H9 (cell line): Measurements from ENCODE around the gene FBRSL1. TPM values are rescaled to one million over a fixed set of nuclear protein-coding genes. Genes with fewer than 3 reads are reported as not detected.

Experiments used
- DNase-seq: peaks from one replicate; pipeline ENCODE4 v3.0.0-alpha.2; 2017
- H2AFZ ChIP-seq: one replicate; pipeline ENCODE4 v1.6.1; 2013; ENCODE audit warnings: mild to moderate bottlenecking, low read length, control low read depth, moderate library complexity
- H2AK5ac ChIP-seq: 2 replicates; pipeline ENCODE4 v1.6.1; 2013; ENCODE audit warnings: low read length, control low read depth, mixed read lengths; ENCODE audit not compliant: insufficient read length
- H2BK120ac ChIP-seq: one replicate; pipeline ENCODE4 v1.6.1; 2013; ENCODE audit warnings: low read depth, mild to moderate bottlenecking, low read length, control low read depth, inconsistent platforms; ENCODE audit not compliant: poor library complexity, severe bottlenecking
- H2BK12ac ChIP-seq: 2 replicates; pipeline ENCODE4 v1.6.1; 2013; ENCODE audit warnings: low read length, control low read depth, mixed read lengths, low read depth; ENCODE audit not compliant: insufficient read length
- H2BK15ac ChIP-seq: 2 replicates; pipeline ENCODE4 v1.6.1; 2013; ENCODE audit warnings: low read depth, low read length, control low read depth
- H2BK20ac ChIP-seq: one replicate; pipeline ENCODE4 v1.6.1; 2013; ENCODE audit warnings: low read depth, mild to moderate bottlenecking, low read length, control low read depth, inconsistent platforms; ENCODE audit not compliant: poor library complexity, severe bottlenecking
- H2BK5ac ChIP-seq: 2 replicates; pipeline ENCODE4 v1.6.1; 2013; ENCODE audit warnings: low read length, control low read depth, mixed read lengths; ENCODE audit not compliant: insufficient read length
- H3K14ac ChIP-seq: 2 replicates; pipeline ENCODE4 v1.6.1; 2013; ENCODE audit warnings: low read length, control low read depth; ENCODE audit not compliant: insufficient read depth
- H3K18ac ChIP-seq: 2 replicates; pipeline ENCODE4 v1.6.1; 2013; ENCODE audit warnings: low read depth, mild to moderate bottlenecking, mixed read lengths, low read length, control low read depth; ENCODE audit not compliant: insufficient read length
- H3K23ac ChIP-seq: 2 replicates; pipeline ENCODE4 v1.6.1; 2013; ENCODE audit warnings: low read length, control low read depth, mixed read lengths, low read depth; ENCODE audit not compliant: insufficient read length
- H3K23me2 ChIP-seq: 2 replicates; pipeline ENCODE4 v1.6.1; 2013; ENCODE audit warnings: low read depth, mild to moderate bottlenecking, mixed read lengths, low read length, control low read depth; ENCODE audit not compliant: insufficient read length, poor library complexity, severe bottlenecking
- H3K27ac ChIP-seq: 2 replicates; pipeline ENCODE4 v1.5.1; 2013; ENCODE audit warnings: low read length, control low read depth, mixed read lengths, low read depth; ENCODE audit not compliant: insufficient read length
- H3K27me3 ChIP-seq: 2 replicates; pipeline ENCODE4 v1.6.1; 2013; ENCODE audit warnings: low read length, control low read depth, inconsistent platforms; ENCODE audit not compliant: insufficient read depth
- H3K4ac ChIP-seq: 2 replicates; pipeline ENCODE4 v1.6.1; 2013; ENCODE audit warnings: low read depth, mild to moderate bottlenecking, control low read depth, inconsistent platforms, low read length, moderate library complexity
- H3K4me1 ChIP-seq: 2 replicates; pipeline ENCODE4 v1.6.1; 2013; ENCODE audit warnings: low read length, control low read depth, inconsistent platforms; ENCODE audit not compliant: insufficient read depth
- H3K4me2 ChIP-seq: 2 replicates; pipeline ENCODE4 v1.6.1; 2013; ENCODE audit warnings: low read length, control low read depth, mixed read lengths; ENCODE audit not compliant: insufficient read length, insufficient read depth
- H3K56ac ChIP-seq: 2 replicates; pipeline ENCODE4 v1.6.1; 2013; ENCODE audit warnings: low read depth, mild to moderate bottlenecking, mixed read lengths, low read length, control low read depth; ENCODE audit not compliant: insufficient read length
- H3K79me1 ChIP-seq: 2 replicates; pipeline ENCODE4 v1.6.1; 2013; ENCODE audit warnings: low read depth, mild to moderate bottlenecking, moderate library complexity, low read length, control low read depth, inconsistent platforms; ENCODE audit not compliant: insufficient read depth, poor library complexity, severe bottlenecking
- H3K79me2 ChIP-seq: 2 replicates; pipeline ENCODE4 v1.6.1; 2013; ENCODE audit warnings: low read length, control low read depth, inconsistent platforms; ENCODE audit not compliant: insufficient read depth
- H3K9ac ChIP-seq: 2 replicates; pipeline ENCODE4 v1.6.1; 2013; ENCODE audit warnings: low read length, control low read depth, mixed read lengths; ENCODE audit not compliant: insufficient read length; ENCODE audit errors: extremely low read depth
- H3K9me3 ChIP-seq: one replicate; pipeline ENCODE4 v1.6.1; 2013; ENCODE audit warnings: low read depth, low read length, inconsistent platforms; ENCODE audit not compliant: control insufficient read depth
- H3T11ph ChIP-seq: one replicate; pipeline ENCODE4 v1.6.1; 2013; ENCODE audit warnings: mild to moderate bottlenecking, low read length, control low read depth, inconsistent platforms
- H4K20me1 ChIP-seq: one replicate; pipeline ENCODE4 v1.6.1; 2013; ENCODE audit not compliant: control insufficient read depth, insufficient read length, insufficient read depth
- H4K5ac ChIP-seq: 2 replicates; pipeline ENCODE4 v1.6.1; 2013; ENCODE audit warnings: low read depth, mild to moderate bottlenecking, mixed read lengths, low read length, control low read depth; ENCODE audit not compliant: insufficient read length
- H4K8ac ChIP-seq: replicated peaks from 2 replicates; pipeline ENCODE4 v1.6.1; 2013; ENCODE audit warnings: low read length, control low read depth, mixed read lengths, low read depth; ENCODE audit not compliant: insufficient read length
- H4K91ac ChIP-seq: 2 replicates; pipeline ENCODE4 v1.6.1; 2013; ENCODE audit warnings: low read depth, mild to moderate bottlenecking, moderate library complexity, mixed read lengths, low read length, control low read depth; ENCODE audit not compliant: insufficient read length
- H3K27ac Mint-ChIP-seq, 3 experiments: 2 replicates in 2 of 3; 3 replicates in 1 of 3; pipeline ENCODE4 v1.8.0; 2020 to 2021; ENCODE audit warnings: mixed read lengths in 3 of 3, mild to moderate bottlenecking in 1 of 3, moderate library complexity in 1 of 3
- H3K27me3 Mint-ChIP-seq: 2 replicates; pipeline ENCODE4 v1.8.0; 2021; ENCODE audit warnings: low read depth, mild to moderate bottlenecking, moderate library complexity, mixed read lengths
- H3K36me3 Mint-ChIP-seq, 3 experiments: 2 replicates in 2 of 3; 3 replicates in 1 of 3; pipeline ENCODE4 v1.8.0; 2020 to 2021; ENCODE audit warnings: low read depth in 3 of 3, mixed read lengths in 3 of 3; ENCODE audit not compliant: insufficient read depth in 1 of 3
- H3K4me1 Mint-ChIP-seq, 2 experiments: 2 replicates each; pipeline ENCODE4 v1.8.0; 2020; ENCODE audit warnings: mixed read lengths in 2 of 2
- H3K4me3 Mint-ChIP-seq, 2 experiments: 2 replicates in 1 of 2; 3 replicates in 1 of 2; pipeline ENCODE4 v1.8.0; 2020 to 2021; ENCODE audit warnings: mild to moderate bottlenecking in 2 of 2, mixed read lengths in 2 of 2, moderate library complexity in 1 of 2
- H3K9me3 Mint-ChIP-seq, 2 experiments: 2 replicates in 1 of 2; 3 replicates in 1 of 2; pipeline ENCODE4 v1.8.0; 2020; ENCODE audit warnings: mild to moderate bottlenecking in 2 of 2, mixed read lengths in 2 of 2, moderate library complexity in 1 of 2
- CTCF ChIP-seq: fragments of 200-600 bp; sonication (generic); conservative IDR thresholded peaks from 3 replicates; pipeline ENCODE4 v1.8.0; 2021; ENCODE audit warnings: antibody characterized with exemption, mild to moderate bottlenecking
- WGBS: extraction: QIAGEN DNeasy Blood & Tissue Kit; methylation state at CpG from one replicate; pipeline ENCODE4 v1.1.7; 2013; ENCODE audit warnings: missing lambda C conversion rate, low lambda C conversion rate, mixed read lengths; ENCODE audit not compliant: insufficient read length; ENCODE audit errors: extremely low coverage; 5-methylcytosine and 5-hydroxymethylcytosine counted together
- total RNA-seq: library from RNA; stranded (reverse); gene quantifications from 2 replicates; pipeline ENCODE4 v1.2.1, GENCODE V29; 2021

The FBRSL1 gene
- total RNA-seq, 1 experiment from 2014 or later: 90.8 TPM

- Histone ChIP-seq H2AK5ac (no peak overlapping the region), H3K27ac (no peak overlapping the region), H2BK15ac (no peak overlapping the region), H3K79me2 (no peaks in the 10 kb centered on the region), H3K23ac (no peak overlapping the region), H4K91ac (no peak overlapping the region), H3K4me2 (no peak overlapping the region), H2AFZ (no peak overlapping the region), H3K79me1 (no peaks in the 10 kb centered on the region), H2BK120ac (no peak overlapping the region), H3K27me3 (peaks cover 8% of the 10 kb centered on the region; the same call in 1 of the 2 replicates), H3K23me2 (peaks cover 4% of the 10 kb centered on the region), H2BK5ac (no peak overlapping the region), H3K4ac (no peak overlapping the region), H4K8ac (no peak overlapping the region), H3K18ac (no peak overlapping the region), H3T11ph (no peak overlapping the region), H3K56ac (no peak overlapping the region), H2BK20ac (no peak overlapping the region), H4K20me1 (no peaks in the 10 kb centered on the region), H4K5ac (no peak overlapping the region), H3K14ac (no peak overlapping the region; the same call in 1 of the 2 replicates), H2BK12ac (no peak overlapping the region), H3K4me1 (no peaks in the 10 kb centered on the region), H3K9ac (no peak overlapping the region), H3K9me3 (no peaks in the 10 kb centered on the region)
- H3K27ac Mint-ChIP-seq: no peak overlapping the region
- H3K36me3 Mint-ChIP-seq: peaks cover 0 to 2% (median 0%) of the 10 kb centered on the region in 3 experiments; a peak in 2 of 7 replicates
- no peak for DNase-seq
- no peaks in the 10 kb centered on the region for H3K9me3 Mint-ChIP-seq
- no peak overlapping the region for H3K4me3 Mint-ChIP-seq
- TF ChIP-seq CTCF: no peak
- H3K4me1 Mint-ChIP-seq: peaks cover 0 to 3% of the 10 kb centered on the region in 2 experiments; a peak in 2 of 4 replicates
- no CpG with 5 or more reads among the region's 17 CpGs for WGBS
- peaks cover 75% of the 10 kb centered on the region for H3K27me3 Mint-ChIP-seq
These were observed 66.8 kb downstream of the FBRSL1 start for GRCh38 chr12:132556801-132557200.
